Cerebellar nuclear complex (tissue), 1 donor: ENCODE results near the gene GRM7.
"Not testable (repeated sequence)": the region's sequence is repeated elsewhere in the genome, so short reads cannot be mapped to it uniquely, and the experiment has no call there.

Experiments
- DNase-seq, 2 experiments: peaks; one replicate each; lab custom pipeline; 2025; lab: John Stamatoyannopoulos, UW

GRM7 gene

GRCh38 chr3:6860954-6861624, at the start of gene GRM7:
Gene GRM7, plus strand, starts transcription at chr3:6861115.
- DNase-seq = no peak

DNA sequence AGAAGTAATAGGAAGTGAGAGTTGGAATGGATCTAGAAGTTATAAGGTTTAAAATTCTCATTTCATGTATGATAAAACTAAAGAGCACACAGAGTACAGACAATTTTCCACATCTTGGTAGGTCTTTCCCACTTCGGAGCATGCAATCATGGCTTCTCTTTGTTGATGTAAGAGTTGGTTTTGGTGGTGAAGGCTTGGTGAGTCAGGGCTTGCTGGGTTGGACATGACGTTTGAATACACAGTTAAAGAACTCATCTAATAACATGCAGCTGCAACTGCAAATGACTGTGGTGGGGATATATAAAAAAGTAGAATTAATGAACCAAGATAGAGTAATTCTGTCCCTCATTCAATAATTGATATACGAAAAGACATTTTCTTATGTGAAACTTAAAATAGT, 39.5 kb upstream of the GRM7 start:
- no peak for DNase-seq

DNA sequence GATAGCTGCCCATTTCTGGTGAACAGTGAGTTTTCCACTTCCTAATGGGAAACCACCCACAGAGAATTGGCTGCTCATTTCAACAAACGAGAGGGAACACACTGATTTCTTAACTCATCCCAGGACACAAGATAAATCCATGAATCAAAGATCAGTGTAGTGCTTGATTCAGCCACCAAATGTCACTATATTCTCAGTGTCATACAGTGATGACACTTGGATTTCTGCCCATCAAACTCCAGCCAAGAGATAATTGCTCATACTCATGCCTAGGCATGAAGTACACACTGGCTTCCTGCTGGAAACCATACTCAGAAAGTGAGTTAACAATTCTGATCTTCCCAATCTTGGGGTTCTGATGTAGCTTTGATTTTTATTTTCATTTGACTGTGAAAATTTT, 35.4 kb upstream of the GRM7 start:
- no peak for DNase-seq

- no peak for DNase-seq
Measured at GRCh38 chr3:6827453-6827852, 33.5 kb upstream of the GRM7 start.

- no peak for DNase-seq
Measured at GRCh38 chr3:6844723-6845122, 16.2 kb upstream of the GRM7 start.

- DNase-seq = no peak
Measured at GRCh38 chr3:6854184-6854583, 6.7 kb upstream of the GRM7 start.

DNA sequence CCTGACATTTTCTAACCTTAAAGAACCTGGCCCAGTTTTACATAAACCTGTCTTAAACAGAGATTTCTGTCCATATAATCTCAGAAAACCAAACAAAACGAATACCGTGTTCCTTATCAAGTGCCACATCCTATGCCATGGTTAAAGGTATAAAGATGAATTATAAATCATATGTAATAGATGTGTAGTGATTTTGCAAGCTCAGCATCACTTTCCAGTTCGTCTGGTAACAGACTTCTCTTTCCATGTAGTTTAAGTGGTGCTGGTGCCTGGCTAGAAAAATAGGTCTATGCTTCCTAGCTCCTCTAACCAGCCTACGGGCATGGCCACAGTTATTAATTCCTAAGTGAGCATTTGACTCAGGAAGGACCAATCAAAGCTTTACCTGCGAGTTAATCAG, 3.4 kb upstream of the GRM7 start:
- no peak for DNase-seq

GRCh38 chr3:6860149-6860953, 564 bp upstream of the GRM7 start:
- no peak for DNase-seq

- DNase-seq = no peak
Measured at GRCh38 chr3:6861625-6862000, 698 bp downstream of the GRM7 start.

DNA sequence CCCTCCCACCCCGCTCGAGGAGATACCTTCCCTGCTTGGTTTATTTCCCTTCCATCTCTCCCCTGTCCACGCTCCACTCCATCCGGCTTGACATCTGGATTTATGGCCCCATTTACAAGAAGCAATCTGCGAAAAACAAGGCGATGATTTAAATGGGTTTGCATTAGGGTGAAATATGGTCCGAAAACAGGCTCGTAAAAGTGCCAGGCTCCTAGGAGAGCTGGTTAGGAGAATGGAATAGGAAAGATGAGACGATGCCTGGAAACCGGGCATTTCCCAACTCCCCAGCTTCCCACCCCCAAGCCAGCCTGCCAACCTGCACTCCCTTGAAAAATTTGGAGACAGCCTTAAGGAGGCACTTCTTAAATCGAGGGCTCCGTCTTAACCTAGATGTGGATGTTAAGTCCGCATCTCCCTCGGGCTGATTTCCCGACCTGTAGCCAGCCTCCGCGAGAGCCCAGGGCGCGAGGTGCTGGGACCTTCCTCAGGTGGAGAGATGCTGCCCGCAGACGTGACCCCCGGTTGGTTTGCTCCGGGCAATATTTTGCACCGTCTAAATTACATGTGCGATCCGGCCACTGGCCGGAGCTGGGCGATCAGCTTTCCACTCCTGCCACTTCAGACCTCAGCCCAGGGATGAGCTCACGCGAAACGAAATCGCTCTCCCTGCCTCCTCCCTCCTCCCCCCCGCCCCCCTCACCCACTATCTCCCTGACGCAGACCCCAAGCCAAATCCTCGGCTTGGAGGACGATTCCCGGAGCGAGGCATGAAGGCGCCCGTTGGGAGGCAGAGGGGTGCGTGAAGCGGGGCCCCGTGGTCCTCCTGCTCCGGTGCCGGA, 1.3 kb downstream of the GRM7 start:
- DNase-seq = no peak

DNA sequence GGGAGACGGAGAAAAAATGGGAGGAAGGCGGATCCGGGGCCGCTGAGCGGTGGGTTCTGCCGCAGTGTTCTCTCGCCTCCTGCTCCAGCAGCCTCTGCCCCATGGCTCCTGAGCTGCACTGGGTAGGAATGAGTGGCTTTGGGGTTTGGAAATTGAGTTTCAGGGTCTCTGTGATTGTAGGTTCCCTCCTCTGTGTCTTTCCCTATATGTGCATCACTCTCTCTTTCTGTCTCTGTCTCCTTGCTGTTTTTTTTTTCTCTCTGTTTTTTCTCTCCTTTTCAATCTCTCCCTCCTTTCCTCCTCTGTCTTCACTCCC, 1.9 kb downstream of the GRM7 start:
- DNase-seq = no peak

- no peak for DNase-seq
Measured at GRCh38 chr3:6867269-6867668, 6.4 kb downstream of the GRM7 start.

DNA sequence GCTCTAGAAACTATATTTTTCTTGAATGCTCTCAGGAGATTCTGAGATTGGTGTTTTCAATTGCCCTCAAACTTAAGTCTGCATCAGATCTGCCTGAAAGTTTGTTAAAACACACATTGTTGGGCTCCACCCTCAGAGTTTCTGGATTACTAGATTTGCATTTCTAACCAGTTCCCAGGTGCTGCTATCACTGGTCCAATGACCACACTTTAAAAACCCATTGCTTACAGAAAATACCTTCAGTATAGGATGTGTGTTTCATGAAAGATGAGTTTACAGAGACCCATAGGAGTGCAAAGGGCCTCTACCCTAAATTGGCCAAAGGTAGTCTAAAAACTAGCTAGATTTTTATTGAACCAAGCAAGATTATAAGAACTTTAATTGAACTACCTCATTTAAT, 17.8 kb downstream of the GRM7 start:
- no peak for DNase-seq

GRCh38 chr3:6912240-6912639, 51.3 kb downstream of the GRM7 start:
- no peak for DNase-seq

DNA sequence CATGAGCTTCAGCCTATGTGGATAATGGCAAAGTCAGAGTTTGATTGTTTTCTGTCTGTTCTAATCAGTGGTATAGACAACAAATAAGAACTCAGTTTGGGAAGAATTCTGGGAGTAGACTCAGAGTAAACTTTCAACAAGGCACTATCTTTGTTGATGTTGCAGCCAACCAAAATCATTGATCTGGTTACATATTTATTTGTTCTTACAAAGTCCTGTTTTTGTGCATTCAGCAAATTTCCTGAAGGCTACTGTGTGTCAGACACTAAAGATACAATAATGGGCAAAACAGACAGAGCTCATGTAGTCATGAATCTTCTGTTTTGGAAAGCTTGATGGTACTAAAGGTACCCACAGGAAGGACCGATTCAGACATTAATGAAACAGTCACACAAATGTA, 55.0 kb downstream of the GRM7 start:
- no peak for DNase-seq

GRCh38 chr3:6921066-6921465, 60.2 kb downstream of the GRM7 start:
- DNase-seq = no peak

DNA sequence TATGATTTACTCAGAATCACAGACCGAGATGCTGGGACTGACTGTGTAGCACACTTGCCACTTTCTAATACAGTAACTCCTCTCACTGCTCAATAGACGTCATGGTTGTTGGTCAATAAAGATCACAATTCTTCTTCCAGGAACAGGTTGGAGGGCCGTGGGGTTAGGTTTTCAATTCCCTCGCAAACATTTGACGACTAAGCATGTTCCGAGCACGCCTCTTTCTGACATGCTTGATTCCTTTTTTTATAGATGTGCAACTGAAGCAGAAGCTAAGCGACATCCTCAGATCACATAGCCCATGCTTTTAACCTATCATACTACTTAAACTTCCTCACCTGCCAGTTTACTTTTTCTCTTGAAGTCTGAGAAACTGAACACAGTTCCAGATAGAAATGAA, 61.0 kb downstream of the GRM7 start:
- DNase-seq = no peak

- no peak for DNase-seq
Measured at GRCh38 chr3:6928064-6928463, 67.1 kb downstream of the GRM7 start.

GRCh38 chr3:6929918-6930317, 69.0 kb downstream of the GRM7 start:
- DNase-seq = no peak

- DNase-seq = not testable (repeated sequence)
Measured at GRCh38 chr3:6935418-6935817, 74.5 kb downstream of the GRM7 start.

DNA sequence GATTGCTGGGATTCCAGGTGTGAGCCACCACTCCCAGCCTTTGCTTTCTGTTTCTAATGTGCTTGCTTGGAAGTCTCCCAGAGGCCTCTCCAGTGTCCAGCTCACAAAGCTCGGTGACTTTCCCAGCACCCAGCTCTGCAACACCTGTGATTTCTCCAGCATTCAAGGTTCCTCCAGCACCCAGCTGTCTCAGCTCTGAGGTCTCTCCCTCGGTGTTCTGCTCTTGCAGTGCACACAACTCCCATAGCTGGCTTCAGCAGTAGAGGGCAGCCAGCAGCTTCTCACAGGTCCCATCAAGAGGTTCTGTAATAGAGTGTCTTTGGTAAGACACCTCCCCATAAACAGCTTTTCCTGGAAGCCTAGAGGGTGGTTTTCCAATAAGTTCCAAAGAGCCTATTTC, 75.1 kb downstream of the GRM7 start:
- DNase-seq = no peak

GRCh38 chr3:6962801-6963200, 101.9 kb downstream of the GRM7 start:
- no peak for DNase-seq

DNA sequence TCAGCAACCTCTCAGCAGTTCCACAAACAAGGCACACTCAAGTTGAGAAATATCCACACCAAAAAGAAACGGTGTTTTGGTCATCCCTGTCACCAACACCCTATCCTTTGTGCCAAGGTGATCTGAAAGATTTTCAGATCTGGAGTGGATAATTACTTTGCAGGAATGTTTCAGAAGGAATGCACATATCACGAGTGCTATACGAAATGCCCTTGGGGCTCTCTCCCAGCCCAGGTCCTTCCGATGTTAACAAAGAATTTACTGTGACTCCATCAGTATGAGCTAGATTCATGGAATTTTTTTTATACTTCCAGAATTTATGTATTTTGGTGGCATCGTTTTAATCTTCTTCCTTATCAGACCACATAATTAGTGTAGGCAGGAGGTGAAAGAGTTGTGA, 105.0 kb downstream of the GRM7 start:
- DNase-seq = no peak
